Measurements from ENCODE around the gene SYNJ2. TPM values are rescaled to one million over a fixed set of nuclear protein-coding genes. Genes with fewer than 3 reads are reported as not detected.
A peak's percentile ranks its signal among the peaks of the same experiment; 100 is the strongest.

SYNJ2 gene
- total RNA-seq, 4 donors from 2014 or later: 6.6 to 15.6 (median 9.8) TPM

DNA sequence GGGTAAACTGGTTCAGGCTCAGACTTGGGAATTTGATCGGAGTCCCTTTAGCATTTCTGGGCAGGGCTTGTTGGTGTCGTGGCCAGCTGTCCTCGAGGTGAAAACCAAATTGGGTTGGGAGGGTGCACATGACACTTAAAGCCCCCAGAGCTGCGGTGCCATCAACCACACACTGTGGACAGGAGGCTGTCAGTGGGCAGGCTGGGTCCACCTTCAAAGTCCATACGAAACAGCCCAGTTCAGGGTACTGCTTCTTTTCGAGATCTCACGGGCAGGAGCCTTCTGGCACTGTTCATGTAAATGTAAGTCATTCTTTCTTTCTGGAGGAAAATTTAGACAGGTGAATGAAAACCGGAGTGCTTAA, 7.0 kb downstream of the SYNJ2 start:
- H3K4me3 ChIP-seq: no peak overlapping the region
- 38 to 74% methylated on average over 5 to 7 of the region's 8 CpGs for WGBS, 2 donors
- no peak for DNase-seq

DNA sequence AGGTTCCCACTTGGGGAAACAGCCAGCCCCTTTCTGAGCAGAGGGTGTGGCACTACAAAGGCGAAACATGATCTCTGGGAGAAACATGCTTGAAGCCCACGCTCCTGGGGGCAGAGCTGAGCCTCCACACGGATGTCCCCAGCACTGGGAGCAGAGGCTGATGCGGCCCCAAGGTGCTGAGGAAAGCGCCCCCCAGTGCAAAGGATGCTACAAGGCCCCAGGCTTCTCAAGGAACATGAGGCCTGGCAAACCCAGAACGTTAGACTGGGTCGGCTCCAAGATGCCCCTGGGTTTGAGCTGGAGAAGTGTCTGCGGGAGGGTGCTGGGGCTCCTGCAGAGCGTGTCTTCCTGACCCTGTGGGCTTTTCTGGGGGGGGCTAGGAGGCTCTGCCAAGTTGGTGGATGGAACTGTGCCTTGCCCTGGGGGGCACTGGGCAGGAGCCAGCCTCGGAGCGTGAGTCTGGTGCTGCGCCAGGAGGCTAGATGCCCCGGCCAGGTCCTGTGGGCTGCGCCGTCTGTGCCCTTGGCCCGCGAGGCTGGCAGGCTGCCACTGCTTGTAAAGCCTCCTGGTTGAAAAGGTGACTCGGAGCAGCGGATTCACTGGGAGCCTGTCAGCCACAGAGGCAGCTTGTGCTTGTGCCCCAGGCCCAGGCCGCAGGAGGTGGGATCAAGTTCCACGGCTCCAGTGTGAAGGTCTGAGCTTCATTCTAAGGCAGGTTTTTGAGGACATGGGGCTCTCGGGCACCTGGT, 8.1 kb downstream of the SYNJ2 start:
- Histone ChIP-seq H3K27me3 (no peaks in the 10 kb centered on the region), H3K4me3 (peak overlapping the region in 1 of 4 donors; percentile 28), H3K9me3 (no peaks in the 10 kb centered on the region), H3K36me3 (no peaks in the 10 kb centered on the region), H3K4me1 (peaks cover 23 to 73% (median 38%) of the 10 kb centered on the region in 3 donors), H3K27ac (peak overlapping the region in 3 of 4 donors; percentile 14 to 68 (median 23))
- intact Hi-C loops (cut with DNase I): no loop called here
- no peak for DNase-seq
- TF ChIP-seq POLR2A (IDR thresholded peaks at IDR 0.05): no peak
- TF ChIP-seq, protein P1, sequence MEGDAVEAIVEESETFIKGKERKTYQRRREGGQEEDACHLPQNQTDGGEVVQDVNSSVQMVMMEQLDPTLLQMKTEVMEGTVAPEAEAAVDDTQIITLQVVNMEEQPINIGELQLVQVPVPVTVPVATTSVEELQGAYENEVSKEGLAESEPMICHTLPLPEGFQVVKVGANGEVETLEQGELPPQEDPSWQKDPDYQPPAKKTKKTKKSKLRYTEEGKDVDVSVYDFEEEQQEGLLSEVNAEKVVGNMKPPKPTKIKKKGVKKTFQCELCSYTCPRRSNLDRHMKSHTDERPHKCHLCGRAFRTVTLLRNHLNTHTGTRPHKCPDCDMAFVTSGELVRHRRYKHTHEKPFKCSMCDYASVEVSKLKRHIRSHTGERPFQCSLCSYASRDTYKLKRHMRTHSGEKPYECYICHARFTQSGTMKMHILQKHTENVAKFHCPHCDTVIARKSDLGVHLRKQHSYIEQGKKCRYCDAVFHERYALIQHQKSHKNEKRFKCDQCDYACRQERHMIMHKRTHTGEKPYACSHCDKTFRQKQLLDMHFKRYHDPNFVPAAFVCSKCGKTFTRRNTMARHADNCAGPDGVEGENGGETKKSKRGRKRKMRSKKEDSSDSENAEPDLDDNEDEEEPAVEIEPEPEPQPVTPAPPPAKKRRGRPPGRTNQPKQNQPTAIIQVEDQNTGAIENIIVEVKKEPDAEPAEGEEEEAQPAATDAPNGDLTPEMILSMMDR (IDR thresholded peaks at IDR 0.05): no peak
- WGBS, 2 donors: 30 to 44% methylated on average over 11 to 12 of the region's 22 CpGs

More for the DNA sequence above, 7.0 kb downstream of the SYNJ2 start:
- TF ChIP-seq POLR2A (IDR thresholded peaks at IDR 0.05): no peak
- TF ChIP-seq, protein P1 (IDR thresholded peaks at IDR 0.05): no peak
- H3K4me1 ChIP-seq: peaks cover 23 to 73% (median 38%) of the 10 kb centered on the region in 3 donors
- no peaks in the 10 kb centered on the region for H3K36me3 ChIP-seq
- H3K27me3 ChIP-seq: no peaks in the 10 kb centered on the region
- H3K9me3 ChIP-seq: no peaks in the 10 kb centered on the region
- peak overlapping the region in 1 of 4 donors; percentile 46 for H3K27ac ChIP-seq
- intact Hi-C loops (cut with DNase I): no loop called here

DNA sequence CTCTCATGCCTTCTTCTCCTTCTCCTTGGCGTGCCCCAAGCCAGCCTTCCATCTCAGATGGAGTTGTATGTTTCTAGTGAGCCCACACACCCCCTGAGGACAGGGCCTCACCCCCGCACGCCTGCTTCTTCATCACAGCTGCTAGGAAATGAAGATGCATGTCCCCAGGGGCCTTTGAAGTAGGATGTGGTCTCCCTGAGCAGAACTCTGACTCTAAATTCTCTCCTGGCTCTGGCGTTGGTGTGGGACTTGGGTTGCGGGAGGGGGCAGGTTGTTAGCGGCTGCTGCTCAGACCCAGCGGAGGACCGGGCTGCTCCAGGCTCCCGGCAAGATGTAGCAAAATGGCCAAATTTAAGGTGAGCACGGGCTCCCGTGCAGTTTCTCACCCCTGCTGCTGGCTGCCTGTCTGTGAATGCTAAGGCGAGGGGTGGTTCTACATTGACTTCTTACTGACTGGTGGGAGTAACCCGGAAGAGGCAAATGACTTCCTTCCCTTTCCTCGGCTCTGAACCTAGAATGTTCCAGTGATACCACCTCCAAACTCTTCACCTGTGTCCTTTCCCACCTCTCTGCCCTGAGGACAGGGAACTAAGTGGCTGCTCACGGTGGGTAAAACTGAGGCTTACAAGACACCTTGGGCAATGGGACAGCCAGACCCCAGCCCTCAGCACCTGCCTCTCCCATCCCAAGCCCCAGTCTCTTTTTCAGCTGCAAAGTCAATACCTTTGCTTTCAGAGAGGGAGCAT, 8.8 kb downstream of the SYNJ2 start:
- no peaks in the 10 kb centered on the region for H3K27me3 ChIP-seq
- intact Hi-C loops (cut with DNase I): no loop called here
- H3K9me3 ChIP-seq: no peaks in the 10 kb centered on the region
- H3K4me1 ChIP-seq: peaks cover 16 to 65% (median 30%) of the 10 kb centered on the region in 3 donors
- 56 to 68% methylated on average over 4 to 9 of the region's 15 CpGs for WGBS, 2 donors
- H3K36me3 ChIP-seq: no peaks in the 10 kb centered on the region
- no peak for DNase-seq
- no peak for TF ChIP-seq POLR2A (IDR thresholded peaks at IDR 0.05)
- TF ChIP-seq, protein P1 (IDR thresholded peaks at IDR 0.05): no peak
- no peak overlapping the region for H3K4me3 ChIP-seq
- peak overlapping the region in 3 of 4 donors; percentile 14 to 68 (median 23) for H3K27ac ChIP-seq

DNA sequence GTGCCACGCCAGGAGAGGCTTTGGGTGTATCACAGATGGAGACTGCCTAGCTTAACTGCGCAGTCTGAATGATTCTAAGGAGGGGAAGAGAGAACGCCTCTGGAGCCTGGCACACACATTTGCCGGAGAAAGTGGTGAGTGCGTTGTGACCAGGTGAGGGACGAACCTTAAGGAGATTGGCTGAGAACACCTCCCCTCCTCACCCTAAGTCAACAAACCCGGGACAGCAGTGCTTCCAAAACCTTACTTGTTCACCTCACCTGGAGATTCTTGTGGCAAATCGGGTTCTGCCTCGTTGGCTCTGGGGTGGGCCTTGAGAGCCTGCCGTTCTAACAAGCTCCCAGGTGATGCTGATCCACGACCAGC, 9.4 kb downstream of the SYNJ2 start:
- Histone ChIP-seq H3K4me3 (no peak overlapping the region), H3K4me1 (peaks cover 16 to 59% (median 25%) of the 10 kb centered on the region in 3 donors), H3K27ac (no peak overlapping the region), H3K27me3 (no peaks in the 10 kb centered on the region), H3K36me3 (no peaks in the 10 kb centered on the region), H3K9me3 (no peaks in the 10 kb centered on the region)
- DNase-seq: no peak
- 90% methylated on average over 11 of the region's 11 CpGs for WGBS, 2 donors
- TF ChIP-seq, protein P1 (IDR thresholded peaks at IDR 0.05): no peak
- TF ChIP-seq POLR2A (IDR thresholded peaks at IDR 0.05): no peak
- intact Hi-C loops (cut with DNase I): no loop called here

DNA sequence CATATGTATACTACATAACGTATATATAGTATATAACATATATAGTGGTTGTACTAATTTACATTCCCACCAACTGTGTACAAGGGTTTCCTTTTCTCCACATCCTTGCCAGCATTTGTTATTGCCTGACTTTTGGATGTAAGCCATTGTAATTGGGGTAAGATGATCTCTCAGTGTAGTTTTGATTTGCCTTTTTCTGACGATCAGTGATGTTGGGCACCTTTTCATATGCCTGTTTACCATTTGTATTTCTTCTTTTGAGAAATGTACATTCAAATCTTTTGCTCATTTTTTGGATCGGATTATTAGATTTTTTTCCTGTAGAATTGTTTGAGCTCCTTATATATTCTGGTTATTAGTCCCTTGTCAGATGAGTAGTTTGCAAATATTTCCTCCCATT, 11.4 kb downstream of the SYNJ2 start:
- Histone ChIP-seq H3K27ac (no peak overlapping the region), H3K4me1 (peaks cover 16 to 51% (median 21%) of the 10 kb centered on the region in 3 donors), H3K4me3 (no peak overlapping the region), H3K36me3 (no peaks in the 10 kb centered on the region), H3K27me3 (no peaks in the 10 kb centered on the region), H3K9me3 (no peaks in the 10 kb centered on the region)
- no peak for DNase-seq
- intact Hi-C loops (cut with DNase I): no loop called here
- TF ChIP-seq POLR2A (IDR thresholded peaks at IDR 0.05): no peak
- TF ChIP-seq, protein P1 (IDR thresholded peaks at IDR 0.05): no peak
- 64 to 80% methylated on average over 3 of the region's 3 CpGs for WGBS, 2 donors
